DND-41 (cell line): Measurements from ENCODE around the gene STRIP1.

Experiments used
- ATAC-seq: fragments of 200-7000 bp; cut with Tn5 transposase; 3 replicates; pipeline ENCODE4 v1.9.1; 2021; ENCODE audit warnings: low read depth; ENCODE audit not compliant: insufficient read depth
- DNase-seq: peaks from one replicate; pipeline ENCODE4 v3.0.0-alpha.2; 2020
- H2AFZ ChIP-seq: 2 replicates; pipeline ENCODE4 v1.6.0; 2012; ENCODE audit warnings: low read depth, low read length
- H3K27ac ChIP-seq: 2 replicates; pipeline ENCODE4 v1.5.1; 2012; ENCODE audit warnings: low read length, inconsistent platforms
- H3K27me3 ChIP-seq: fragments of 200-600 bp; sonication (generic); 2 replicates; pipeline ENCODE4 v1.6.0; 2012; ENCODE audit warnings: low read length, mild to moderate bottlenecking, inconsistent platforms; ENCODE audit not compliant: insufficient read depth, poor library complexity
- H3K36me3 ChIP-seq: 2 replicates; pipeline ENCODE4 v1.5.1; 2012; ENCODE audit warnings: low read length, inconsistent platforms; ENCODE audit not compliant: insufficient read depth
- H3K4me1 ChIP-seq: 2 replicates; pipeline ENCODE4 v1.5.1; 2012; ENCODE audit warnings: mild to moderate bottlenecking, low read length; ENCODE audit not compliant: insufficient read depth
- H3K4me2 ChIP-seq: 2 replicates; pipeline ENCODE4 v1.6.0; 2012; ENCODE audit warnings: mild to moderate bottlenecking, moderate library complexity, low read length, inconsistent platforms; ENCODE audit not compliant: insufficient read depth
- H3K4me3 ChIP-seq, 2 experiments: fragments of 200-600 bp in 1 of 2; shearing (Covaris generic) in 1 of 2; 2 replicates each; pipeline ENCODE4 v1.5.1; 2012 to 2016; ENCODE audit warnings: inconsistent platforms in 2 of 2, low read length in 2 of 2, mild to moderate bottlenecking in 2 of 2, low read depth in 1 of 2, moderate library complexity in 1 of 2
- H3K79me2 ChIP-seq: 2 replicates; pipeline ENCODE4 v1.6.0; 2012; ENCODE audit warnings: low read length, inconsistent platforms; ENCODE audit not compliant: insufficient read depth
- H3K9ac ChIP-seq: 2 replicates; pipeline ENCODE4 v1.6.0; 2012; ENCODE audit warnings: low read depth, mild to moderate bottlenecking, inconsistent platforms, low read length, moderate library complexity
- H3K9me3 ChIP-seq: 2 replicates; pipeline ENCODE4 v1.5.1; 2012; ENCODE audit warnings: low read length, moderate library complexity, mild to moderate bottlenecking, inconsistent platforms; ENCODE audit not compliant: insufficient read depth, severe bottlenecking
- H4K20me1 ChIP-seq: 2 replicates; pipeline ENCODE4 v1.6.0; 2012; ENCODE audit warnings: low read length; ENCODE audit not compliant: insufficient read depth
- CTCF ChIP-seq: IDR thresholded peaks from 2 replicates; pipeline ENCODE4 v1.5.1; 2012; ENCODE audit warnings: borderline replicate concordance, low read length, moderate library complexity, mild to moderate bottlenecking; ENCODE audit not compliant: poor library complexity, severe bottlenecking; ENCODE audit errors: extremely low read depth
- EZH2 ChIP-seq: IDR thresholded peaks from 3 replicates; pipeline ENCODE4 v1.6.1; 2012; ENCODE audit warnings: borderline replicate concordance, low read depth, mild to moderate bottlenecking, moderate library complexity, low read length, inconsistent platforms; ENCODE audit not compliant: severe bottlenecking

STRIP1 gene

GRCh38 chr1:110056776-110057175 is 22.4 kb downstream of the STRIP1 start:
- ATAC-seq (no peak), DNase-seq (no peak)
- H3K27ac ChIP-seq = no peak overlapping the region
- no peaks in the 10 kb centered on the region for H3K79me2 ChIP-seq
- no peaks in the 10 kb centered on the region for H3K9me3 ChIP-seq
- H3K4me1 ChIP-seq = no peaks in the 10 kb centered on the region
- H3K27me3 ChIP-seq = no peaks in the 10 kb centered on the region
- H2AFZ ChIP-seq = no peak overlapping the region
- peaks cover 72% of the 10 kb centered on the region for H3K36me3 ChIP-seq
- TF ChIP-seq EZH2 (no peak), CTCF (no peak)
- H3K4me3 ChIP-seq = no peak overlapping the region
- no peak overlapping the region for H3K4me2 ChIP-seq
- peaks cover 11% of the 10 kb centered on the region for H4K20me1 ChIP-seq
- no peak overlapping the region for H3K9ac ChIP-seq

- Histone ChIP-seq H3K36me3 (peaks cover 59% of the 10 kb centered on the region), H3K9ac (no peak overlapping the region), H3K4me1 (no peaks in the 10 kb centered on the region), H2AFZ (no peak overlapping the region), H3K27me3 (no peaks in the 10 kb centered on the region), H3K79me2 (no peaks in the 10 kb centered on the region), H3K9me3 (no peaks in the 10 kb centered on the region), H3K4me2 (no peak overlapping the region), H3K27ac (no peak overlapping the region), H4K20me1 (peaks cover 9% of the 10 kb centered on the region), H3K4me3 (no peak overlapping the region)
- DNase-seq = no peak
- TF ChIP-seq EZH2 (no peak), CTCF (no peak)
- no peak for ATAC-seq
Observed at GRCh38 chr1:110057963-110058518, 23.6 kb downstream of the STRIP1 start.

- Histone ChIP-seq H4K20me1 (peaks cover 7% of the 10 kb centered on the region; the same call in 1 of the 2 replicates), H3K4me3 (no peak overlapping the region), H3K4me2 (no peak overlapping the region), H3K79me2 (no peaks in the 10 kb centered on the region), H3K27ac (no peak overlapping the region), H2AFZ (no peak overlapping the region), H3K27me3 (no peaks in the 10 kb centered on the region), H3K9ac (no peak overlapping the region), H3K4me1 (no peaks in the 10 kb centered on the region), H3K9me3 (no peaks in the 10 kb centered on the region), H3K36me3 (peaks cover 53% of the 10 kb centered on the region)
- ATAC-seq (no peak), DNase-seq (no peak)
- TF ChIP-seq EZH2 (no peak), CTCF (no peak)
Observed at GRCh38 chr1:110058591-110058990, 24.2 kb downstream of the STRIP1 start.
